Amniotic stem cell (primary cell): ENCODE data around the gene MYH7.
"Not testable (repeated sequence)": the region's sequence is repeated elsewhere in the genome, so short reads cannot be mapped to it uniquely, and the experiment has no call there.

Experiments
- DNase-seq: peaks from one replicate; lab custom pipeline; 2025; lab: John Stamatoyannopoulos, UW

MYH7 gene

DNA sequence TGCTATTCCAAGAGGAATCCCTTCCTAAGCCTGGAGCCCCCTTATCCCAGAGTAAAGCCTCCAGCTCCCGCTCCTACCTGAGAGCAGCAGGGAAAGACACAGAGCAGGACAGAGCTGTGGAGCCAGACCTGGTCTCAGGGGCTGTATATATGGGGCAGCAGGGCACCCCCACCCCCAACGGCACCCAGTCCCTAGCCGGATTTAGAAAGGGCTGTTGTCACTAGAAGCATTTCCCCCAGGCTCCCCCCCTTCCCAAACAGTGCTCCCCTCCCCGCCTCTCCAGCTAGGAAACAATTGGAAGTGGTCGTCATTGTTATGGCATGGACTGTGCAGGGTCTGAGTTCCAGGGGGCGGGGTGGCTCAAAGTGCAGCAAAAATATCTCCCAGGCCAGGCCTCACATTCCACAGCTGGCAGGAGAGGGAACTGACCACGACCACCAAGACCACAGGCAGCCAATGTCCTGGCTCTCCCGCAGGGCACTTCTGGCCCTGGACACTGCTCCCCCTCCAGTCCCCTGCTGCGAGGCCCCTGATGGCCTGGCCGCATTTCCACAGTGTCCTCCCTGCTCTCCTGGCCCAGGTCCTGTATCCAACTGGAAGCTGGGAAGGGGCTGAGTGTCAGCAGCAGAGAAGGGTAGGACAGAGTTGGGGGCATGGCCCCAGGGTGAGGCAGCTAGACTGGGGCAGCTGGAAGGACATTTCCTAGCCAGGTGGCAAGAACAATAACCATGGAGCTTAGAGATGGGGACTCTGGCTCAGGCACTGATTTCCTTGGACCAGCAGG is at the start of gene MYH7:
Gene MYH7, minus strand, starts transcription at position 118 of the 784 bp plus-strand sequence. CDS start 1,928 bp downstream, outside the sequence.
- DNase-seq: no peak

GRCh38 chr14:23483236-23483854 is 47.9 kb upstream of the MYH7 start:
- no peak for DNase-seq

- no peak for DNase-seq
Measured at GRCh38 chr14:23482823-23483148, 47.3 kb upstream of the MYH7 start.

DNA sequence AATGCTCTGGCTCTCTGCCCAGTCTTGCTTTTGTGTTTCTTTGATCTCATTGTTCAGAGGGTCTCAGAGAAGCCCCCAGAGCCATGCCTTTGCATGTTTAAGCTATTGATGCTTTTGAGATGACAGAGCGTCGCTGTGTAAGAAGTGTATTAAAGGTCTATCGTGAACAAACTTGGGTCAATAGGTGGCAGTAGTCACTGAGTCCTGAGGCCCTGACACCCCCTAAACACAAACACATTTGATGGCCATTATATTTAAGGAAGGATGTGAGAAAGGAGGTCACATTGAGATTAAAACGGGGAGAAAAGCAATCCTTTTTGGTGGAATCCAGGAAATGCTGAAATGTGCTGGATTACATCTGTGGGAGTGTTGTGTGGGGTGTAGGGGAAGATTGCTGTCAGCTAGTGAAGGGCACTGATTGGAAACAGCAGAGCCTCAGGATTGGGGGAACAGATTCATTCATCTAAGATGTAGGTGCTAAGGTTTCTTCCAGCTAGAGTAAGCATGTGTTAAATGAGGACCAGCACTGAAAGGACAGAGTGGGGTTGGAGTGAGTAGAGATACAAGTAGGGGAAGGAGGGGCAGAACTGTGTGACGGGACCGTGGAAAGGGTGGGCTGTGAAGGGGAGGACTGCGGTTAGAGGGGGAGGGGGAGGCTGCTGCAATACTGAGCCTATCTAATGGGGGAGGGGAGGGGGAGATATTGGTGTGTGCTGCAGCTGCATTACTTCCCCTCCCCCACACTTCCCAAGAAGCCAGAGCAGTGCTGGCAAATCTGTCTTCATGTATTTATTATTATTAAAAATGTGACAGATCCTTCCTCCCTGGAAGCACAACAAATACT is 46.7 kb upstream of the MYH7 start:
- DNase-seq: no peak

DNA sequence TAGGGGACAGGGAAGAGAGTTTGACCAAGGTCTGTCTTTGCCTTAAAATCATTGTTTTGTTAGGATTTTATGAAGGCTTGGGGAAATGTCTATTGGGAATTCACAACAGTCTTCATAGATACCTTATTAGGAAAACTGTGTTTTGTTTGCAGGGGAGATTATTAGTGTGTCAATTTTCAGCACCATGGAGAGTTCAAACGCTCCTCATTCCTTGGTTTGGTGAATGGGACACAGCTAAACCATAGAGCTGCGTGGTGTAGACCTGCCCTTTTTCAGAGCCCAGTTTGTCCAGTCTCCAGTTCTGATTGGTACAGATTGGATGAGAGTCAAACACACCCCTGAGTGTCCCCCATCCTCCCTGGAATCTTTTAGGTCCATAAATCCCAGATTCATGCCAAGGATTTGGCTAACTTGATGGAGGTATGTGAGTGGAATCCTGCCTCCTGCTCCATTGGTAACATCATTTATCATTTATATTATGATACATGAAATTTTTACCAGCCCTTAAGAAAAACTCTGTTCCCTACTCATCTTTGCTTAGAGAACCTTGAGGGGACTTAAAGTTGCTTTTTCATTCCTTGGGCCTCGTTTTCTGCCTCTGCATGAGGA is 46.0 kb upstream of the MYH7 start:
- DNase-seq: no peak

- DNase-seq: no peak
Measured at GRCh38 chr14:23478109-23478759, 42.8 kb upstream of the MYH7 start.

- DNase-seq: no peak
Measured at GRCh38 chr14:23470947-23471346, 35.5 kb upstream of the MYH7 start.

GRCh38 chr14:23469906-23470403 is 34.5 kb upstream of the MYH7 start:
- DNase-seq: no peak

DNA sequence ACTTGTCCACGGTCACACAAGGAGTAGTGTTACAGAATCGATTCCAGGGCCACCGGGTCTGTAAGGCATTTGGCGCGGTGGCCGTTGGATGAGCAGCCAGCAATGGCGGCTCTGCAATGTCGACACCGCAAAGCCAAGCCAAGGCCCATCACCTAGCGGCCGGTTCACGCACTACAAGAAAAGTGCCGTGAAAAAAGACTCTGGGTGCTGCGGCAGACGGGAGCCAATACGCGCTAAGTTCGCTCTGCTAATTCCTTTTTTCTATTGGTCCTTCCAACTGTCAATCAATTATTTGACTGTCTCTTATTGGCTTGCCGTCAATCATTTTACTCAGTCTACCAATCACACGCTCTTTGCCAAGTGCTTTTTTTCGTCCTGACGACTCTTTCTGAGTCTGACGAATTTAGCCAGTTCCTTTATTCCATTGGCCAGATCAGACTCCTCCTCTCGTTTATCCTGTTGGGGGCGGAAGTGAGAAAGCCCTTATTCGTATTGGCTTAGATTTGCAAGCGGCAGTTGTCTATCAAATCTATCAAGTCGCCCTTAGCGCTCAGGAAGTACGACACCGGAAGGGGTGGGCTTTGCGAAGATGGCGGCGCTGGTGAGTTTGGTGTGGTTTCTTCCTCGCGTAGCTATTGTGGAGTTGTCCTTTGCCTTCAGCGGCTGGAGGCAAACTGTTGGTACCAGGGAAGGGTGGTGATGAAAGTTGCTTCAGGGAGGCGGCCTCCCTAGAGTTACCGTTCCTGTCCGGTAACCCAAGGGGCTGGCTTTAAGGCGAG is 33.9 kb upstream of the MYH7 start, which contains the start of gene NGDN:
Gene NGDN, plus strand, starts transcription at position 577 of the 779 bp plus-strand sequence. Its CDS starts 13 bp downstream, at position 590.
- peak; percentile 100 for DNase-seq

GRCh38 chr14:23468704-23469126 is 33.3 kb upstream of the MYH7 start:
- DNase-seq: no peak

DNA sequence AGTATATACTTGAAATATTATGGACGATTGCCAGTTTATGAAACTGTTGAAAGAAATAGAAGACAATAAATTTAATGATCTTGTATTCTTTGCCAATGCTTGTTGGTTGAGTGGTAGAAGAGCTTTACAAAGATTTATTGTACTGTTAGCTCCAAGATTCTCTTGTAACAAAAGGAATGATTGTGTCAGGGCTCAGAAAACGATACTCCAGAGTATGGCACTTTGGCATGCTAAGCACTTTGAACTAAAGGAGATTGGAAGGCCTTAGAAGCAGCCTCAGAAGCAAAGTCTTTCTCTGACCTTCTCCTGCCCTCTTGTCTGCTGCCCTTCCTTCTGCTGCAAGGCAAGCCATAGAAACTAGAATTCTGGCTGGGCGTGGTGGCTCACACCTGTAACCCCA is 29.8 kb upstream of the MYH7 start:
- no peak for DNase-seq

DNA sequence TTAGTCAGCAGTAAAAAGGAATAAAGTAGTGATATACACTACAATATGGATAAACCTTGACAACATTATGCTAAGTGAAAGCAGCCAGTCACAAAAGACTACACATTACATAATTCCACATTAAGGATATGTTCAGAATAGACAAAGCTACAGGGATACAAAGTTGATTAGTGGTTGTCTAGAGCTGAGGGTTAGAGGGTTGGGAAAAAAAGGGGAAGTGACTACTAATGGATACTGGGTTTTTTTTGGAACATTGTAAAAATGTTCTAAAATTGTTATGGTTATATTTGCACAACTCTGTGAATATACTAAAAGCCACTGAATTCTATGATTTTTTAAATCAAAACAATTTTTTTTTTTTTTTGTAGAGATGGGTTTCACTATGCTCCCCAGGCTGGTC is 29.2 kb upstream of the MYH7 start:
- DNase-seq: no peak

DNA sequence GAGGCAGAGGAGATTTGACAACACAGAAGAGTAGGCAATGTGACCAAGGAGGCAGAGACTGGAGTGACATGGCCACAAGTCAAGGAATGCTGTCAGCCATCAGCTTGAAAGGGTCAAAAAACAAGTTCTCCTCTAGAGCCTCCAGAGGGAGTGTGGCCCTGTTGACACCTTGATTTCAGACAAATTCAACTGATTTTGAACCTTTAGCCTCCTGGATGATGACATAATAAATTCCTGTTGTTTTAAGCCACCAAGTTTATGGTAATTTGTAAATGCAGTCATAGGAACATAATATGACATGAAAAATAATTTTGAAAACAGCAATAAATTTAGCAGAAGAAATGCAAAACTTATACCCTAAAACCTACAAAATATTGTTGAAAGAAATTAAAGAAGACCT is 25.5 kb upstream of the MYH7 start:
- no peak for DNase-seq

DNA sequence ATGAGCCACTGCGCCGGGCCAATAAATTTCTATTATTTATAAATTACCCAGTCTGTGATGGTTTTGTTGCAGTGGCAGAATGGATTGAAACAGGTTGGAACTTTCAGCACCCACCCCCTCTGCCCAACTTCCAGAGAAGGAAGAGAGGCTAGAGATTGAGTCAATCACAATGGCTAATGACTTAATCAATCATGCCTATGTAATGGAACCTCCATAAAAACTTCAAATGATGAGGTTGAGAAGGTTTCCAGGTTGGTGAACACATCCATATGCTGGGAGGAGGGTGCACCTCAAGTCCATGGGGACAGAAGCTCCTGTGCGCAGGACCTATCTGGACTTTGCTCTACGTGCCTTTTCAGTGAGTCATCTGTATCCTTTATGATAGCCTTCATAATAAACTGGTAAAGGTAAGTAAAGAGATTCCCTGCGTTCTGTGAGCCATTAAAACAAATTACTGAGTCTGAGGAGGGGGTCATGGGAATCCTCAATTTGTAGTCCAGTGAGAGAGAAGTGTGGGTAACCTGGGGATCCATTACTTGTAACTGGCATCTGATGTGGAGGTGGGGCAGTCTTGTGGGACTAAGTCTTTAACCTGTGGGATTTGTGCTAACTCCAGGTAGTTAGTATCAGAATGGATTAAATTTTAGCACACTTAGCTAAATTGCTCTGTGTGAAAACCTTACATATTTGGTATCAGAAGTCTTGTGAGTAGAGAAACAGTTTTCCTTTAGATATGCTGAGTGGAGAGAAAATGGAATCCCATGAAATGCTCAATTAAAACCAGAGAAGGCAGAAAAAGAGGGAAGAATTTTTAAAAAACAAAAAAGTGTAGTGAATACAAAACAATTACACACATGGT is 22.4 kb upstream of the MYH7 start:
- DNase-seq: no peak

DNA sequence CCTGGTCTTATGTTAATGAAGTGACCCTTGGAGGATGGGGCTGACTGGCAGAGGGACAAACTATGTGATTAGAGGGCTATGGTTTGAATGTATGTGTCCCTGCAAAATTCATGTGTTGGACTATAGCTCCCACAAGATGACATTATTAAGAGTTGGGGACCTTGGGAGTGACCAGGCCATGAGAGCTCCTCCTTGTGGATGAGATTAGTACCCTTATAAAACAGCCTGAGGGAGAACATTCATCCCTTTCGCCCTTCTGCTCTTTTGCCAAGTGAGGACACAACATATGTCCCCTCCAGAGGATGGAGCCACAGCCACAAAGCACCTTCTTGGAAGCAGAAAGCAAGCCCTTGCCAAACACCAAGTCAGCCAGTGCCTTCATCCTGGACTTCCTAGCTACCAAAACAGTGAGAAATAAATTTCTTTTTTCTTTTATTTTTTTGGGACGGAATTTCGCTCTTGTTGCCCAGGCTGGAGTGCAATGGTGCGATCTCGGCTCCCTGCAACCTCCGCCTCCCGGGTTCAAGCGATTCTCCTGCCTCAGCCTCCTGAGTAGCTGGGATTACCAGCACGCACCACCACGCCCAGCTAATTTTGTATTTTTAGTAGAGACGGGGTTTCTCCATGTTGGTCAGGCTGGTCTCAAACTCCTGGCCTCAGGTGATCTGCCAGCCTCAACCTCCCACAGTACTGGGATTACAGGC is 21.6 kb upstream of the MYH7 start:
- DNase-seq: not testable (repeated sequence)

DNA sequence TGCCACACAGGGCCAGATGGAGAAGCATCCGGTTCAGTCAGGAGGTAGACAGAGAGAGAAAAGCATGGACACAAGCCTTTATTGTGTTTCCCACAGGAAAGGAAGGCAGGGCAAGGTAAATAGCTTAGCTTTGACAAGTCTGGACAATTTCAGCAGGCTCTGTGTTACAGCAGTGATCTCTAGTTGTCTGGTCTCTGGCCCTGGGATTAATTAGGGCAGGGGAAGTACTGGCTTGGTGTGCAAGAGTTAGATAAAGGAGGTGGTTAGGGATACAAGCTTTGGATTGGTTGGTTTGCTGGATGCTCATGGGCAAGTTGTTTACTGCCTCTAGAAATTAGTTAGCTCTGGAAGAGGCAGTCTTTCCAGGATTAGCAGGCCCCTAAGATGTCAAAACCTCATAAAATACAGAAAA is 19.0 kb upstream of the MYH7 start:
- DNase-seq: no peak

DNA sequence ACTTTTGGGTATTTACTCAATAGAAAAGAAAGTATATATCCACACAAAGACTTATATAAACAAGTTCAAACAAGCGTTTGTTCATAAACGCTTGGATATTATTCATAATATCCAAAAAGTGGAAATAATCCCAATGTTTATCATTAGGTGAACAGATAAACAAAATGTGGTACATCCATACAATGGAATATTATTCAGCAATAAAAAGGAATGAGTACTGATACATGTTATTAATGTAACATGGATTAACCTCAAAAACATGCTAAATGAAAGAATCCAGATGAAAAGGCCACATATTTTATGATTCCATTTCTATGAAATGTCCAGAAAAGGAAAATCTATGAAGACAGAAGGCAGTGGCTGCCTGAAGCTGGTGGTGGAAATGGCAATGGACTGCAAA is 16.8 kb upstream of the MYH7 start:
- DNase-seq: no peak

DNA sequence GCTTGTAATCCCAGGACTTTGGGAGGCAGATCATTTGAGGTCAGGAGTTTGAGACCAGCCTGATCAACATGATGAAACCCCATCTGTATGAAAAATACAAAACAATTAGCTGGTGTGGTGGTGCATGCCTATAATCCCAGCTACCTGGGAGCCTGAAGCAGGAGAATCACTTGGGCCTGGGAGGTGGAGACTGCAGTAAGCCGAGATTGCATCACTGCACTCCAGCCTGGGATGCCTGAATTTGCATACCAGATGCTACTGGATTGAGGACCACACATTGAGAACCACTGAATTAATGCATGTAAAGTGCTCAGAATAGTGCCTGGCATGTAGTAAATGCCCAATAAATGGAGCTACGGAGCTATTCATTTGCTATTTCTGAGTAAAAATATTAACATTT is 14.9 kb upstream of the MYH7 start:
- no peak for DNase-seq

GRCh38 chr14:23449314-23449713 is 13.9 kb upstream of the MYH7 start:
- no peak for DNase-seq
